ENCODE results near the gene ARL2.
A peak's percentile ranks its signal among the peaks of the same experiment; 100 is the strongest.

ARL2 gene

DNA sequence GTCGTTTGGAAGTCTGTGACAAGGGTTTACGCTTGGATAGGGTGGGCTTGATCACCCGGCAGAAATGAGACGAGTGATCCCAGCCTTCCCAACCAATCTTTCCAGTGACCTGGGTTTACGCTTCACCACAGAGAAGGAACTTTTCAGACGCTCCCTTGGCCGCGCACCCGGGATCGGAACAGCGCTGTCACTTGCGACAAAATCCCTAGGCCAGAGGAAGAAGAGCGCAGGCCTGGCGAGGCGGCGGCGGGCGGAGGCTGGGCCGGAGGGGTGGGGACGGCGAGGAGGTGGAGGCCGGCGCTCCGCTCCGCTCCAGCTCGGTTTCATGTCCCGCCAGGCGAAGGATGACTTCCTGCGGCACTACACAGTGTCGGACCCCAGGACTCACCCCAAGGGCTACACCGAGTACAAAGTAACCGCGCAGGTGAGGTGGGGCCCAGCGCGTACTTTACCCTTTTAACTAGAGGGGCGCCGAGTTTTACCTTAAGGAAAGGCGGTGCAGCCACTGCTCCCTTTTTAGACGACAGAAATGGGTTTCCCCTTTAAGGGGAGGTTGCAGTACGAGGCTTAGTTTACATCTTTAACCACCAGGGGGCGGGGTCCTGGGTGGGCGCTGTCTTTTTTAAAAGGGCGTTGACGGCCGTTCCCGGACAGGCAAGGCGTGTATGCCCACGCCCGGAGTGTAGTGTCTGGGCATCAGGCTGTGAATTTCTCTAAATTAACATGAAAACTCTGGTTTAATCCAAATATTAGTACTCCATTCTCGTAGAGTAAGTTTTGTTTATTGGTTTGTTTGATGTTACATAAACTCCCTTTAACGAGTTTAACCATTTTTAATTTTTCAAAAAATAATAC is 13.5 kb downstream of the ARL2 start, which contains the start of gene SNX15:
Gene SNX15 (plus strand): TSS at position 227 of the 855 bp plus-strand sequence. CDS start 99 bp downstream, at position 326.
- Histone ChIP-seq H3K9me3 (ENCODE audit: control extremely low read depth in 1 of 5, control insufficient read depth in 4 of 5, insufficient read depth in 2 of 5, low read depth in 1 of 5, low read length in 4 of 5) (no peaks in the 10 kb centered on the region), H3K4me1 (ENCODE audit: control extremely low read depth in 1 of 4, control insufficient read depth in 4 of 4, insufficient read depth in 4 of 4, low read length in 3 of 4) (peaks cover 6 to 18% (median 16%) of the 10 kb centered on the region in 4 experiments), H3K27me3 (replicated peaks in 2 of 5; ENCODE audit: control insufficient read depth in 4 of 5, insufficient read depth in 5 of 5, low read length in 4 of 5) (no peaks in the 10 kb centered on the region), H3K36me3 (ENCODE audit: control insufficient read depth in 4 of 4, insufficient read depth in 4 of 4, low read length in 3 of 4) (peaks cover 0 to 6% (median 1%) of the 10 kb centered on the region in 4 experiments), H3K4me3 (ENCODE audit: control insufficient read depth in 1 of 7, extremely low read depth in 1 of 7, insufficient read depth in 4 of 7, low read depth in 2 of 7, low read length in 6 of 7) (peak within 1 kb of the TSS in 6 of 7 experiments; percentile 36 to 73 (median 59)), H3K27ac (ENCODE audit: insufficient read depth in 1 of 2, low read depth in 1 of 2, low read length in 2 of 2, poor library complexity in 1 of 2, severe bottlenecking in 2 of 2) (peak within 1 kb of the TSS in 1 of 2 experiments; percentile 71)
- DNase-seq = peak; percentile 97 to 98 (median 98)
- 3% methylated on average over 27 of the region's 51 CpGs for WGBS (ENCODE audit: insufficient coverage)
- CTCF ChIA-PET = interaction anchor here (1.4 to 4.2 kb wide), 7 partner anchors 8 to 50 kb away, joined by 3 to 21 read pairs (median 4); partner anchors contain the start of genes ARL2 and SAC3D1
- POLR2A ChIA-PET = no interaction called here

DNA sequence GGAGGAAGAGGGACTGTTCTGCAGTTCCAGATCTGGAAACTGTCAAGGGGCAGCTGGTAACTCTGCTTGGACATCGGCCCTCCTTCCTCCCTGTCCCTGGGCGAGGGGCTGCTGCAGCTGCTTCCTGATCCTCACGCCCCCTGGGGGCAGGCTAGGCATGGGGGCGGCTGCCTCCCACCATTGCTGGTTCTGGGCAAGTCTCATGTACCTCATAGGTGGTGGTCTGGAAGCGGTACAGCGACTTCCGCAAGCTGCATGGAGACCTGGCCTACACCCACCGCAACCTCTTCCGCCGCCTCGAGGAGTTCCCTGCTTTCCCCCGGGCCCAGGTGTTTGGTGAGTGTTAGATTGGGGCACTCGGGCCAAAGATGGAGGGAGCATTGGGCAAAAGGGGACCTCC is 18.3 kb downstream of the ARL2 start:
- POLR2A ChIA-PET = no interaction called here
- 96% methylated on average over 8 of the region's 13 CpGs for WGBS (ENCODE audit: insufficient coverage)
- no peak for DNase-seq

GRCh38 chr11:65034423-65034822 is 20.5 kb downstream of the ARL2 start:
- H3K4me3 ChIP-seq (ENCODE audit: control insufficient read depth in 1 of 7, extremely low read depth in 1 of 7, insufficient read depth in 4 of 7, low read depth in 2 of 7, low read length in 6 of 7) = no peak overlapping the region
- H3K27me3 ChIP-seq (replicated peaks in 2 of 5; ENCODE audit: control insufficient read depth in 4 of 5, insufficient read depth in 5 of 5, low read length in 4 of 5) = no peaks in the 10 kb centered on the region
- ChIA-PET CTCF (interaction anchor here (0.8 to 2.3 kb wide), 4 partner anchors 8 to 48 kb away, joined by 3 to 6 read pairs (median 3); no protein-coding TSS in a partner anchor), POLR2A (no interaction called here)
- no peak for DNase-seq
- H3K4me1 ChIP-seq (ENCODE audit: control extremely low read depth in 1 of 4, control insufficient read depth in 4 of 4, insufficient read depth in 4 of 4, low read length in 3 of 4) = peaks cover 0 to under 1% (median 0%) of the 10 kb centered on the region in 4 experiments
- H3K9me3 ChIP-seq (ENCODE audit: control extremely low read depth in 1 of 5, control insufficient read depth in 4 of 5, insufficient read depth in 2 of 5, low read depth in 1 of 5, low read length in 4 of 5) = no peaks in the 10 kb centered on the region
- H3K36me3 ChIP-seq (ENCODE audit: control insufficient read depth in 4 of 4, insufficient read depth in 4 of 4, low read length in 3 of 4) = peaks cover 9 to 48% (median 27%) of the 10 kb centered on the region in 4 experiments
- WGBS (ENCODE audit: insufficient coverage) = 100% methylated on average over 2 of the region's 2 CpGs
- no peak overlapping the region for H3K27ac ChIP-seq (ENCODE audit: insufficient read depth in 1 of 2, low read depth in 1 of 2, low read length in 2 of 2, poor library complexity in 1 of 2, severe bottlenecking in 2 of 2)

More for the DNA sequence above, 18.3 kb downstream of the ARL2 start:
- H3K27ac ChIP-seq (ENCODE audit: insufficient read depth in 1 of 2, low read depth in 1 of 2, low read length in 2 of 2, poor library complexity in 1 of 2, severe bottlenecking in 2 of 2) = no peak overlapping the region
- H3K36me3 ChIP-seq (ENCODE audit: control insufficient read depth in 4 of 4, insufficient read depth in 4 of 4, low read length in 3 of 4) = peaks cover 7 to 34% (median 18%) of the 10 kb centered on the region in 4 experiments
- CTCF ChIA-PET = interaction anchor here (1.7 kb wide), 1 partner anchor 51 kb away, joined by 6 read pairs; the partner anchor contains the start of gene CDCA5
- H3K4me1 ChIP-seq (ENCODE audit: control extremely low read depth in 1 of 4, control insufficient read depth in 4 of 4, insufficient read depth in 4 of 4, low read length in 3 of 4) = peaks cover 6 to 13% (median 12%) of the 10 kb centered on the region in 4 experiments
- no peaks in the 10 kb centered on the region for H3K9me3 ChIP-seq (ENCODE audit: control extremely low read depth in 1 of 5, control insufficient read depth in 4 of 5, insufficient read depth in 2 of 5, low read depth in 1 of 5, low read length in 4 of 5)
- H3K27me3 ChIP-seq (replicated peaks in 2 of 5; ENCODE audit: control insufficient read depth in 4 of 5, insufficient read depth in 5 of 5, low read length in 4 of 5) = no peaks in the 10 kb centered on the region
- H3K4me3 ChIP-seq (ENCODE audit: control insufficient read depth in 1 of 7, extremely low read depth in 1 of 7, insufficient read depth in 4 of 7, low read depth in 2 of 7, low read length in 6 of 7) = no peak overlapping the region

DNA sequence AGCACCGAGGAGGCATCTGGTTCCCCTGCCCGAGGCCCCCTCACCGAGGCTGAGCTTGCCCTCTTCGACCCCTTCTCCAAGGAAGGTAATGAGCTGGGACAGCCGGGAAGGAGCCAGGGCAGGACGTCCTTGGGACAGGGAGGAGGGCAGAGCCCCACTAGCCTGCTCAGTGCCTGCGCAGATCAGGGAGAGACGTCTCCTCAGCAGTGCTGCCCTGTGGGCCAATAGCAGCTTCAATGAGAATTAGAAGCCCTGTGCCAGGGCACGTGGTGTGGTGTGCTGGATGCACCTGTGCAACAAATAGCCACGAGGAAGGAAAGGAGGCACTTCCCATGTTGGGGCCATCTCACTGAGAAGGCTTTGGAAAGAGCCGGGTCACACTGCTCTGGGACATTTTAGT is 21.6 kb downstream of the ARL2 start:
- 94% methylated on average over 9 of the region's 11 CpGs for WGBS (ENCODE audit: insufficient coverage)
- H3K27me3 ChIP-seq (replicated peaks in 2 of 5; ENCODE audit: control insufficient read depth in 4 of 5, insufficient read depth in 5 of 5, low read length in 4 of 5) = no peaks in the 10 kb centered on the region
- H3K27ac ChIP-seq (ENCODE audit: insufficient read depth in 1 of 2, low read depth in 1 of 2, low read length in 2 of 2, poor library complexity in 1 of 2, severe bottlenecking in 2 of 2) = no peak overlapping the region
- peaks cover 9 to 48% (median 29%) of the 10 kb centered on the region in 4 experiments for H3K36me3 ChIP-seq (ENCODE audit: control insufficient read depth in 4 of 4, insufficient read depth in 4 of 4, low read length in 3 of 4)
- CTCF ChIA-PET = interaction anchor here (1.1 to 2.3 kb wide), 4 partner anchors 9 to 39 kb away, joined by 3 to 8 read pairs (median 6); partner anchors contain the start of gene SNX15
- no peak for DNase-seq
- POLR2A ChIA-PET = no interaction called here
- H3K4me1 ChIP-seq (ENCODE audit: control extremely low read depth in 1 of 4, control insufficient read depth in 4 of 4, insufficient read depth in 4 of 4, low read length in 3 of 4) = peaks cover 2 to 11% (median 8%) of the 10 kb centered on the region in 4 experiments
- H3K4me3 ChIP-seq (ENCODE audit: control insufficient read depth in 1 of 7, extremely low read depth in 1 of 7, insufficient read depth in 4 of 7, low read depth in 2 of 7, low read length in 6 of 7) = no peak overlapping the region
- no peaks in the 10 kb centered on the region for H3K9me3 ChIP-seq (ENCODE audit: control extremely low read depth in 1 of 5, control insufficient read depth in 4 of 5, insufficient read depth in 2 of 5, low read depth in 1 of 5, low read length in 4 of 5)

DNA sequence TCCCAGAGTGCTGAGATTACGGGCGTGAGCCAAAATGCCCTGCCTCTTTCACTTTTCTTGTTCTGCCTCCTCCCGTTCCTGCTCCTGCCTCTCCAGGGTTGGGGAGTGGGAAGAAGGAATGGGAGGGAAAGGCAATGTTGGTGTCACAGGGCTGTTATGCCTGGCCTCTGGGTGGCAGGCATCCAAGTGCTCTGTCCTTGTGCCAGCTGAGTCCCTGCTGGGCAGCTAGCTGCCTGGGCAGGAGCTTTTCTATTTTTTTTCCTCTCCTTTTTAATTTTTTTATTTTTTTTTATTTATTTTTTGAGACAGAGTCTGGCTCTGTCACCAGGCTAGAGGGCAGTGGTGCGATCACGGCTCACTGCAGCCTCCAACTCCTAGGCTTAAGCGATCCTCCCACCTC is 23.0 kb downstream of the ARL2 start:
- 95% methylated on average over 3 of the region's 6 CpGs for WGBS (ENCODE audit: insufficient coverage)
- Histone ChIP-seq H3K27me3 (replicated peaks in 2 of 5; ENCODE audit: control insufficient read depth in 4 of 5, insufficient read depth in 5 of 5, low read length in 4 of 5) (no peaks in the 10 kb centered on the region), H3K36me3 (ENCODE audit: control insufficient read depth in 4 of 4, insufficient read depth in 4 of 4, low read length in 3 of 4) (peaks cover 9 to 46% (median 29%) of the 10 kb centered on the region in 4 experiments), H3K27ac (ENCODE audit: insufficient read depth in 1 of 2, low read depth in 1 of 2, low read length in 2 of 2, poor library complexity in 1 of 2, severe bottlenecking in 2 of 2) (no peak overlapping the region), H3K9me3 (ENCODE audit: control extremely low read depth in 1 of 5, control insufficient read depth in 4 of 5, insufficient read depth in 2 of 5, low read depth in 1 of 5, low read length in 4 of 5) (no peaks in the 10 kb centered on the region), H3K4me3 (ENCODE audit: control insufficient read depth in 1 of 7, extremely low read depth in 1 of 7, insufficient read depth in 4 of 7, low read depth in 2 of 7, low read length in 6 of 7) (no peak overlapping the region), H3K4me1 (ENCODE audit: control extremely low read depth in 1 of 4, control insufficient read depth in 4 of 4, insufficient read depth in 4 of 4, low read length in 3 of 4) (peaks cover 2 to 17% (median 16%) of the 10 kb centered on the region in 4 experiments)
- POLR2A ChIA-PET = no interaction called here
- CTCF ChIA-PET = interaction anchor here (1.2 to 2.2 kb wide), 3 partner anchors 22 to 43 kb away, joined by 3 to 8 read pairs (median 5); partner anchors contain the start of gene ARL2
- DNase-seq = no peak

DNA sequence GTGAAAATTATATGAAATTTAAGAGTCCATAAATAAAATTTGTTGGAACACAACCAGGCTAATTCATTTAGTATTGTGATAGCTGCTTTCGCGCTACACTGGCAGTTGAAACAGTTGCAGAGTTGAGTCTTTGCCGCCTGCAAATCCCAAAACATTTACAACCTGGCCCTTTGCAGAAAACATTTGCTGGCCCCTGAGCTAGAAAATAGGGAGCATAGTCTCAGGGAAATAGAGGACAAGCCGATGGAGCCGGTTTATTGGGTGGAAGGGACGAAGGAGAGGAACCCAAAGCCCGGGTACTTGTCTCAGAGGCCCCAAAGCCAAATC is 26.5 kb downstream of the ARL2 start:
- WGBS (ENCODE audit: insufficient coverage) = 40% methylated on average over 7 of the region's 7 CpGs
- peak overlapping the region in 1 of 2 experiments; percentile 75 for H3K27ac ChIP-seq (ENCODE audit: insufficient read depth in 1 of 2, low read depth in 1 of 2, low read length in 2 of 2, poor library complexity in 1 of 2, severe bottlenecking in 2 of 2)
- ChIA-PET CTCF (interaction anchor here (0.7 to 2.9 kb wide), 8 partner anchors 11 to 71 kb away, joined by 3 to 13 read pairs (median 4); partner anchors contain the start of genes ARL2, NAALADL1 and TM7SF2), POLR2A (no interaction called here)
- DNase-seq = no peak
- peaks cover 9 to 41% (median 30%) of the 10 kb centered on the region in 4 experiments for H3K36me3 ChIP-seq (ENCODE audit: control insufficient read depth in 4 of 4, insufficient read depth in 4 of 4, low read length in 3 of 4)
- peak overlapping the region; percentile 59 to 85 (median 76) for H3K4me3 ChIP-seq (ENCODE audit: control insufficient read depth in 1 of 7, extremely low read depth in 1 of 7, insufficient read depth in 4 of 7, low read depth in 2 of 7, low read length in 6 of 7)
- no peaks in the 10 kb centered on the region for H3K27me3 ChIP-seq (replicated peaks in 2 of 5; ENCODE audit: control insufficient read depth in 4 of 5, insufficient read depth in 5 of 5, low read length in 4 of 5)
- H3K4me1 ChIP-seq (ENCODE audit: control extremely low read depth in 1 of 4, control insufficient read depth in 4 of 4, insufficient read depth in 4 of 4, low read length in 3 of 4) = peaks cover 2 to 37% (median 22%) of the 10 kb centered on the region in 4 experiments
- no peaks in the 10 kb centered on the region for H3K9me3 ChIP-seq (ENCODE audit: control extremely low read depth in 1 of 5, control insufficient read depth in 4 of 5, insufficient read depth in 2 of 5, low read depth in 1 of 5, low read length in 4 of 5)

Measured in common myeloid progenitor, CD34-positive (primary cell).